Panc1 (cell line): ENCODE data around the gene FGFRL1. TPM values are rescaled to one million over a fixed set of nuclear protein-coding genes. Genes with fewer than 3 reads are reported as not detected.
A peak's percentile ranks its signal among the peaks of the same experiment; 100 is the strongest.

Source experiments
- ATAC-seq: fragments of 200-7000 bp; cut with Tn5 transposase; 2 replicates; pipeline ENCODE4 v1.9.1; 2020; ENCODE audit warnings: mild to moderate bottlenecking, moderate library complexity
- BruUV-seq: library from RNA; stranded (reverse); fragments of 400-500 nt; replicated peaks from 2 replicates; lab custom pipeline; 2021; lab: Mats Ljungman, UMichigan
- CTCF ChIA-PET: fragments of 300-600 bp; sonication (Branson Sonifier 250); formaldehyde crosslinking; loops from one replicate; lab custom pipeline; 2022; ENCODE audit warnings: antibody characterized with exemption; lab: Charles Lee
- POLR2A ChIA-PET: fragments of 300-600 bp; sonication (Branson Sonifier 250); formaldehyde crosslinking; loops from one replicate; lab custom pipeline; 2022; ENCODE audit warnings: antibody characterized with exemption; lab: Charles Lee
- DNase-seq: peaks from one replicate; pipeline ENCODE4 v3.0.0-alpha.2; 2010; ENCODE audit warnings: low read depth, low spot score
- H3K27ac ChIP-seq: 2 replicates; pipeline ENCODE4 v1.5.1; 2011; ENCODE audit warnings: mild to moderate bottlenecking, low read length, inconsistent platforms
- H3K27me3 ChIP-seq: fragments of 200-500 bp; sonication (Bioruptor generic); 2 replicates; pipeline ENCODE4 v1.6.0; 2014; ENCODE audit warnings: low read length, inconsistent platforms; ENCODE audit not compliant: control insufficient read depth, insufficient read depth
- H3K36me3 ChIP-seq: fragments of 200-500 bp; sonication (Bioruptor generic); 2 replicates; pipeline ENCODE4 v1.5.1; 2014; ENCODE audit warnings: inconsistent platforms, mild to moderate bottlenecking, low read length, moderate library complexity; ENCODE audit not compliant: control insufficient read depth, insufficient read depth
- H3K4me1 ChIP-seq: 2 replicates; pipeline ENCODE4 v1.5.1; 2011; ENCODE audit warnings: inconsistent platforms, mild to moderate bottlenecking, low read length, moderate library complexity; ENCODE audit not compliant: control insufficient read depth, insufficient read depth
- H3K4me3 ChIP-seq, 2 experiments: 2 replicates each; pipeline ENCODE4 v1.5.1; 2011 to 2012; ENCODE audit warnings: low read depth in 2 of 2, low read length in 2 of 2, mild to moderate bottlenecking in 2 of 2, inconsistent platforms in 1 of 2, moderate library complexity in 1 of 2
- H3K9me3 ChIP-seq: fragments of 200-500 bp; sonication (Bioruptor generic); 2 replicates; pipeline ENCODE4 v1.5.1; 2014; ENCODE audit warnings: low read depth, mild to moderate bottlenecking, inconsistent platforms, low read length, moderate library complexity; ENCODE audit not compliant: control insufficient read depth, insufficient read depth
- POLR2AphosphoS5 ChIP-seq: IDR thresholded peaks from 2 replicates; pipeline ENCODE4 v1.6.1; 2012; ENCODE audit warnings: mild to moderate bottlenecking, low read depth, low read length, moderate library complexity
- SIN3A ChIP-seq: IDR thresholded peaks from 2 replicates; pipeline ENCODE4 v1.6.1; 2012; ENCODE audit warnings: low read depth, mild to moderate bottlenecking, low read length, moderate library complexity, borderline replicate concordance; ENCODE audit not compliant: insufficient read depth
- TCF7L2 ChIP-seq: IDR thresholded peaks from 2 replicates; pipeline ENCODE4 v1.6.1; 2011; ENCODE audit warnings: mild to moderate bottlenecking, low read depth, low read length, inconsistent platforms
- in situ Hi-C: cut with HindIII; loops from 2 replicates; pipeline ENCODE4 v1.10.0; 2016; ENCODE audit warnings: low sequenced_read_pairs, low pct_unique_long_range_greater_than_20kb
- intact Hi-C: fragments of 100-400 bp; cut with micrococcal nuclease; formaldehyde crosslinking; loops from one replicate; pipeline ENCODE4 v1.10.0; 2022; ENCODE audit not compliant: unreplicated experiment
- total RNA-seq: library from RNA; stranded (reverse); gene quantifications from one replicate; pipeline ENCODE4 v1.2.1, GENCODE V29; 2021; ENCODE audit not compliant: unreplicated experiment
- TF ChIP-seq, protein P1 (sequence below), 2 experiments: IDR thresholded peaks; 2 replicates each; pipeline ENCODE4 v1.6.1; 2011 to 2012; ENCODE audit warnings: low read depth in 2 of 2, control low read depth in 1 of 2, low read length in 1 of 2, mild to moderate bottlenecking in 1 of 2, moderate library complexity in 1 of 2; ENCODE audit not compliant: insufficient read depth in 1 of 2
- TF ChIP-seq, protein P2 (sequence below): fragments of 450-650 bp; IDR thresholded peaks from 2 replicates; pipeline ENCODE4 v1.5.1; 2017; ENCODE audit warnings: mild to moderate bottlenecking

FGFRL1 gene
- total RNA-seq, 1 experiment from 2014 or later, result 43.1 TPM

DNA sequence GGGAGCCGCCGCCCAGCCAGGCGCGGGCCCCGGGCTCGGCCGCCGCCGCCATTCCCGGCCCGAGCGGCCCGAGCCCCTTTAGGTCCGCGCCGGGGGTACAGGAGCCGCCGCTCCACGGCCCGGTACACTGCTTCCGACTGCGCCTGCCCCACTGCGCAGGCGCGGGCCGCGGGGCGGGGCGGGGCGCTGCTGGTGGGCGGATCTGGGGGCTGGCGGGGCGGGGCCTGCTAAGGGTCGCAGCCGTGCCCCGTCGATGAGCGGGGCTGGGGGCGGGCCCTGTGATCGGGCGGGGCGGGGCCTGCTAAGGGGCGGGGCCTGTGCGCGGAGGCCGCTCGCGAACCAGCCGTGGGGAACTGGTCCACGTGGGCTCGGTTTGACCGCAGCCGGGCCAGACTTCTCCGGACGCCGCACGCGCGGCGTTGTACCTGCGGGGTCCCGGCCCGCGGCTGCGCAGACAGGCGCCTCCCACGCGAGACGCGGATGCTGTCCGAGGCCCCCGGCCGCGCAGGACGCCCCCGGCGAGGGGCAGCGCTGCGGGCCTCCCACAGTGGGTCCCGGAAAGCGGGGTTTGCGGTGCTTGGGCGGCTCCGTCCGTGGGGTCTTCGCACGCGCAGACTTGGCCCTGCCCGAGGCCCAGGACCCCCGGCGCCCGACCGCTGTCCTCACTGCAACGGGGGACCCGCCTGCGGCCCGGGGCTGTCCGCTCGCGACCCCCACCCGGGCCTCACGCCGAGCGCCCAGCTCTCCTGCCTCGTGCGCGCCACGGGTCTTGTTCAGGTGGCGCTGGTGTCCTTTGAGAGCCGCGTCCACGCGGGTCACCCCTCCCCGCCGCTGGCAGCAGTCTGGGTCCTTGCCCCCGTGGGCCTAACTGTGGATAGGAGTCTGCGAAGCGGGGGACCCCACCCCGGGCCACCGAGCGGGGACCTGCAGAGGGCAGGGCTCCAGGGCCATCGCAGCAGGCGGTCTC lies 37.7 kb upstream of the FGFRL1 start, which contains the start of gene DGKQ:
Gene DGKQ, minus strand, starts transcription at position 139 of the 967 bp plus-strand sequence. Its CDS starts 87 bp downstream, at position 52.
- peak within 1 kb of the TSS; percentile 17; the same call in 1 of the 2 replicates for H3K27ac ChIP-seq

DNA sequence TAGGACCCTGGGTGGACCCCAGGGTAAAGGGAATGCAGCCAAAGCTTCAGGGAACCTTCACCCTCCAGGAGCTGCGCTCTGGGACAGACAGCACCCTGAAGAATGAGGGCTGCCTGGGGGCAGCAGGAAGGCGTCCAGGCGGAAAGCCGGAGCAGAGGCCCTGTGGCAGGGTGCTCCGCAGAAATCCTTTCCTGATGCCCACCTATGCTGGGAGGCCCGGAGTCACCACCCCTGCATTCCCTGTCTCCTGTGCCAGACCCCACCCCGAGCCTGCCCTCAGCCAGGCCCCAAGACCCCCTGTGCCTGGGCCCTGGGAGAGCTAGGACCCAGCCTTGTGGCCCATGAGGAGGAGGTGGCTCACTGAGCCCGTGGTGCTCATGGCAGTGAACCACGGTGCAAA lies 36.8 kb upstream of the FGFRL1 start:
- H3K4me1 ChIP-seq, result peaks cover 9% of the 10 kb centered on the region; the same call in 1 of the 2 replicates

More for the DNA sequence above, 37.7 kb upstream of the FGFRL1 start, which contains the start of gene DGKQ:
- Histone ChIP-seq H3K36me3 (no peaks in the 10 kb centered on the region), H3K4me1 (peaks cover 6% of the 10 kb centered on the region; the same call in 1 of the 2 replicates), H3K4me3 (peak within 1 kb of the TSS; percentile 56 to 62), H3K9me3 (no peaks in the 10 kb centered on the region), H3K27me3 (no peaks in the 10 kb centered on the region)
- TF ChIP-seq POLR2AphosphoS5 (no peak), TCF7L2 (no peak), SIN3A (no peak)
- TF ChIP-seq, protein P1, sequence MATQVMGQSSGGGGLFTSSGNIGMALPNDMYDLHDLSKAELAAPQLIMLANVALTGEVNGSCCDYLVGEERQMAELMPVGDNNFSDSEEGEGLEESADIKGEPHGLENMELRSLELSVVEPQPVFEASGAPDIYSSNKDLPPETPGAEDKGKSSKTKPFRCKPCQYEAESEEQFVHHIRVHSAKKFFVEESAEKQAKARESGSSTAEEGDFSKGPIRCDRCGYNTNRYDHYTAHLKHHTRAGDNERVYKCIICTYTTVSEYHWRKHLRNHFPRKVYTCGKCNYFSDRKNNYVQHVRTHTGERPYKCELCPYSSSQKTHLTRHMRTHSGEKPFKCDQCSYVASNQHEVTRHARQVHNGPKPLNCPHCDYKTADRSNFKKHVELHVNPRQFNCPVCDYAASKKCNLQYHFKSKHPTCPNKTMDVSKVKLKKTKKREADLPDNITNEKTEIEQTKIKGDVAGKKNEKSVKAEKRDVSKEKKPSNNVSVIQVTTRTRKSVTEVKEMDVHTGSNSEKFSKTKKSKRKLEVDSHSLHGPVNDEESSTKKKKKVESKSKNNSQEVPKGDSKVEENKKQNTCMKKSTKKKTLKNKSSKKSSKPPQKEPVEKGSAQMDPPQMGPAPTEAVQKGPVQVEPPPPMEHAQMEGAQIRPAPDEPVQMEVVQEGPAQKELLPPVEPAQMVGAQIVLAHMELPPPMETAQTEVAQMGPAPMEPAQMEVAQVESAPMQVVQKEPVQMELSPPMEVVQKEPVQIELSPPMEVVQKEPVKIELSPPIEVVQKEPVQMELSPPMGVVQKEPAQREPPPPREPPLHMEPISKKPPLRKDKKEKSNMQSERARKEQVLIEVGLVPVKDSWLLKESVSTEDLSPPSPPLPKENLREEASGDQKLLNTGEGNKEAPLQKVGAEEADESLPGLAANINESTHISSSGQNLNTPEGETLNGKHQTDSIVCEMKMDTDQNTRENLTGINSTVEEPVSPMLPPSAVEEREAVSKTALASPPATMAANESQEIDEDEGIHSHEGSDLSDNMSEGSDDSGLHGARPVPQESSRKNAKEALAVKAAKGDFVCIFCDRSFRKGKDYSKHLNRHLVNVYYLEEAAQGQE (IDR thresholded peaks at IDR 0.05; ENCODE audit: insufficient read depth in 1 of 2, low read depth in 2 of 2, low read length in 1 of 2), result no peak
- TF ChIP-seq, protein P2, sequence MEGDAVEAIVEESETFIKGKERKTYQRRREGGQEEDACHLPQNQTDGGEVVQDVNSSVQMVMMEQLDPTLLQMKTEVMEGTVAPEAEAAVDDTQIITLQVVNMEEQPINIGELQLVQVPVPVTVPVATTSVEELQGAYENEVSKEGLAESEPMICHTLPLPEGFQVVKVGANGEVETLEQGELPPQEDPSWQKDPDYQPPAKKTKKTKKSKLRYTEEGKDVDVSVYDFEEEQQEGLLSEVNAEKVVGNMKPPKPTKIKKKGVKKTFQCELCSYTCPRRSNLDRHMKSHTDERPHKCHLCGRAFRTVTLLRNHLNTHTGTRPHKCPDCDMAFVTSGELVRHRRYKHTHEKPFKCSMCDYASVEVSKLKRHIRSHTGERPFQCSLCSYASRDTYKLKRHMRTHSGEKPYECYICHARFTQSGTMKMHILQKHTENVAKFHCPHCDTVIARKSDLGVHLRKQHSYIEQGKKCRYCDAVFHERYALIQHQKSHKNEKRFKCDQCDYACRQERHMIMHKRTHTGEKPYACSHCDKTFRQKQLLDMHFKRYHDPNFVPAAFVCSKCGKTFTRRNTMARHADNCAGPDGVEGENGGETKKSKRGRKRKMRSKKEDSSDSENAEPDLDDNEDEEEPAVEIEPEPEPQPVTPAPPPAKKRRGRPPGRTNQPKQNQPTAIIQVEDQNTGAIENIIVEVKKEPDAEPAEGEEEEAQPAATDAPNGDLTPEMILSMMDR, result no peak
- in situ Hi-C loops (no loop called here), intact Hi-C loops (no loop called here)
- CTCF ChIA-PET, result no interaction called here
- no TSS peak for BruUV-seq
- POLR2A ChIA-PET, result no interaction called here
- ATAC-seq (peak; percentile 84), DNase-seq (no peak)

More for the DNA sequence above, 36.8 kb upstream of the FGFRL1 start:
- Histone ChIP-seq H3K36me3 (no peaks in the 10 kb centered on the region), H3K27ac (no peak overlapping the region), H3K4me3 (no peak overlapping the region), H3K9me3 (no peaks in the 10 kb centered on the region), H3K27me3 (no peaks in the 10 kb centered on the region)
- ATAC-seq (no peak), DNase-seq (no peak)
- in situ Hi-C loops (no loop called here), intact Hi-C loops (no loop called here)
- ChIA-PET CTCF (no interaction called here), POLR2A (no interaction called here)
- BruUV-seq, result no TSS peak
- TF ChIP-seq SIN3A (no peak), TCF7L2 (no peak), POLR2AphosphoS5 (no peak)
- TF ChIP-seq, protein P1 (IDR thresholded peaks at IDR 0.05; ENCODE audit: insufficient read depth in 1 of 2, low read depth in 2 of 2, low read length in 1 of 2), result no peak
- TF ChIP-seq, protein P2, result no peak
